Suprapubic skin (tissue), 4 donors: ENCODE results near the gene REEP3. TPM values are rescaled to one million over a fixed set of nuclear protein-coding genes. Genes with fewer than 3 reads are reported as not detected.

ENCODE experiments used
- DNase-seq, 2 donors: peaks; one replicate each; pipeline ENCODE4 v3.0.0-alpha.2; 2019; ENCODE audit warnings: low spot score in 2 of 2
- H3K27ac ChIP-seq: fragments of 200-600 bp; sonication (generic); one replicate; pipeline ENCODE4 v1.5.1; 2019
- H3K27me3 ChIP-seq: fragments of 200-600 bp; sonication (generic); one replicate; pipeline ENCODE4 v1.5.1; 2019
- H3K36me3 ChIP-seq: fragments of 200-600 bp; sonication (generic); one replicate; pipeline ENCODE4 v1.5.1; 2019
- H3K4me1 ChIP-seq: fragments of 200-600 bp; sonication (generic); one replicate; pipeline ENCODE4 v1.5.1; 2019
- H3K4me3 ChIP-seq: fragments of 200-600 bp; sonication (generic); one replicate; pipeline ENCODE4 v1.5.1; 2019; ENCODE audit warnings: mild to moderate bottlenecking
- H3K9me3 ChIP-seq: fragments of 200-600 bp; sonication (generic); one replicate; pipeline ENCODE4 v1.5.1; 2019
- EP300 ChIP-seq: sonication (generic); formaldehyde crosslinking; IDR thresholded peaks from one replicate; pipeline ENCODE4 v1.6.1; 2017; ENCODE audit warnings: antibody characterized with exemption
- POLR2A ChIP-seq, 2 donors: fragments of 450-650 bp; IDR thresholded peaks; one replicate each; pipeline ENCODE4 v1.6.1; 2017; ENCODE audit warnings: antibody characterized with exemption in 2 of 2, mild to moderate bottlenecking in 2 of 2, moderate library complexity in 2 of 2
- POLR2AphosphoS5 ChIP-seq, 3 donors: sonication (generic); formaldehyde crosslinking; IDR thresholded peaks; one replicate each; pipeline ENCODE4 v1.6.1; 2017; ENCODE audit warnings: antibody characterized with exemption in 3 of 3
- WGBS: methylation state at CpG from one replicate; pipeline ENCODE4 v1.1.5; 2018; 5-methylcytosine and 5-hydroxymethylcytosine counted together
- total RNA-seq, 4 donors: library from RNA; depleted of rRNA; stranded (reverse); fragments of >200 nt; gene quantifications; one replicate each; pipeline ENCODE4 v1.1.0, GENCODE V29; 2016
- TF ChIP-seq, protein P1 (sequence below), 2 donors: fragments of 200-600 bp in 1 of 2; fragments of 450-650 bp in 1 of 2; sonication (generic) in 1 of 2; IDR thresholded peaks; one replicate each; pipeline ENCODE4 v1.5.1; 2016 to 2019; ENCODE audit warnings: antibody characterized with exemption in 2 of 2, mild to moderate bottlenecking in 1 of 2, moderate library complexity in 1 of 2

REEP3 gene
- total RNA-seq, 4 donors from 2014 or later: 29.0 to 79.2 (median 31.1) TPM

DNA sequence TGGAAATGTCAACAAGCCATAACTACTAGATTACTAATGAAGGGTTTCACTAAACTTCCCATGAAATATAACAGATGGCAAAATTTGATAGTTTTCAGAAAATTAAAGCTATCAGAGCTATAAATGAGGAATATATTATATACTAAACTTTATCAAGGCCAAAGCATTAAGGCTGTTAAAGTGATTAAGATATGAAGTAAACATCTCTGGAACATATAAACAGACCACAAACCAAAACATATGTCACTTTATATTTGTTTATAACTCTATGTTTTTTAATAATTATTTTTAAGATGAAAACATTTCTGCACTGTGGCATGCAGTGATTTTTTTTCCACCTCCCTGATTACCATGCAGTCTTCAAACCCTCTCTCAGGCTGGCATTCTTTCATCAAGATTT is 120.2 kb downstream of the REEP3 start:
- Histone ChIP-seq H3K27ac (no peak overlapping the region), H3K4me3 (no peak overlapping the region), H3K9me3 (no peaks in the 10 kb centered on the region), H3K4me1 (no peaks in the 10 kb centered on the region), H3K27me3 (no peaks in the 10 kb centered on the region), H3K36me3 (no peaks in the 10 kb centered on the region)
- TF ChIP-seq EP300 (no peak), POLR2A (IDR thresholded peaks at IDR 0.05) (no peak), POLR2AphosphoS5 (IDR thresholded peaks at IDR 0.05) (no peak)
- TF ChIP-seq, protein P1, sequence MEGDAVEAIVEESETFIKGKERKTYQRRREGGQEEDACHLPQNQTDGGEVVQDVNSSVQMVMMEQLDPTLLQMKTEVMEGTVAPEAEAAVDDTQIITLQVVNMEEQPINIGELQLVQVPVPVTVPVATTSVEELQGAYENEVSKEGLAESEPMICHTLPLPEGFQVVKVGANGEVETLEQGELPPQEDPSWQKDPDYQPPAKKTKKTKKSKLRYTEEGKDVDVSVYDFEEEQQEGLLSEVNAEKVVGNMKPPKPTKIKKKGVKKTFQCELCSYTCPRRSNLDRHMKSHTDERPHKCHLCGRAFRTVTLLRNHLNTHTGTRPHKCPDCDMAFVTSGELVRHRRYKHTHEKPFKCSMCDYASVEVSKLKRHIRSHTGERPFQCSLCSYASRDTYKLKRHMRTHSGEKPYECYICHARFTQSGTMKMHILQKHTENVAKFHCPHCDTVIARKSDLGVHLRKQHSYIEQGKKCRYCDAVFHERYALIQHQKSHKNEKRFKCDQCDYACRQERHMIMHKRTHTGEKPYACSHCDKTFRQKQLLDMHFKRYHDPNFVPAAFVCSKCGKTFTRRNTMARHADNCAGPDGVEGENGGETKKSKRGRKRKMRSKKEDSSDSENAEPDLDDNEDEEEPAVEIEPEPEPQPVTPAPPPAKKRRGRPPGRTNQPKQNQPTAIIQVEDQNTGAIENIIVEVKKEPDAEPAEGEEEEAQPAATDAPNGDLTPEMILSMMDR (IDR thresholded peaks at IDR 0.05): no peak
- DNase-seq: no peak

- H3K9me3 ChIP-seq: no peaks in the 10 kb centered on the region
- TF ChIP-seq EP300 (no peak), POLR2A (IDR thresholded peaks at IDR 0.05) (no peak), POLR2AphosphoS5 (IDR thresholded peaks at IDR 0.05) (no peak)
- TF ChIP-seq, protein P1 (IDR thresholded peaks at IDR 0.05): no peak
- WGBS: 90% methylated on average over 5 of the region's 5 CpGs
These were observed 120.6 kb downstream of the REEP3 start for GRCh38 chr10:63641799-63642198.

GRCh38 chr10:63642808-63643207 is 121.6 kb downstream of the REEP3 start:
- no peaks in the 10 kb centered on the region for H3K9me3 ChIP-seq
- no peaks in the 10 kb centered on the region for H3K4me1 ChIP-seq
- no peak overlapping the region for H3K4me3 ChIP-seq
- no peak overlapping the region for H3K27ac ChIP-seq
- no peak for DNase-seq
- 64% methylated on average over 5 of the region's 5 CpGs for WGBS
- TF ChIP-seq EP300 (no peak), POLR2AphosphoS5 (IDR thresholded peaks at IDR 0.05) (no peak), POLR2A (IDR thresholded peaks at IDR 0.05) (no peak)
- TF ChIP-seq, protein P1 (IDR thresholded peaks at IDR 0.05): no peak
- H3K36me3 ChIP-seq: no peaks in the 10 kb centered on the region
- no peaks in the 10 kb centered on the region for H3K27me3 ChIP-seq

More at GRCh38 chr10:63641799-63642198, 120.6 kb downstream of the REEP3 start:
- Histone ChIP-seq H3K36me3 (no peaks in the 10 kb centered on the region), H3K4me3 (no peak overlapping the region), H3K27me3 (no peaks in the 10 kb centered on the region), H3K27ac (no peak overlapping the region), H3K4me1 (no peaks in the 10 kb centered on the region)
- no peak for DNase-seq

GRCh38 chr10:63644418-63645142 is 123.4 kb downstream of the REEP3 start:
- no peaks in the 10 kb centered on the region for H3K9me3 ChIP-seq
- 82% methylated on average over 4 of the region's 4 CpGs for WGBS
- no peaks in the 10 kb centered on the region for H3K27me3 ChIP-seq
- no peak overlapping the region for H3K27ac ChIP-seq
- no peaks in the 10 kb centered on the region for H3K36me3 ChIP-seq
- no peak overlapping the region for H3K4me3 ChIP-seq
- H3K4me1 ChIP-seq: no peaks in the 10 kb centered on the region
- TF ChIP-seq, protein P1 (IDR thresholded peaks at IDR 0.05): no peak
- no peak for TF ChIP-seq POLR2AphosphoS5 (IDR thresholded peaks at IDR 0.05)
- no peak for TF ChIP-seq POLR2A (IDR thresholded peaks at IDR 0.05)
- TF ChIP-seq EP300: no peak
- no peak for DNase-seq

GRCh38 chr10:63645195-63645594 is 124.0 kb downstream of the REEP3 start:
- TF ChIP-seq POLR2AphosphoS5 (IDR thresholded peaks at IDR 0.05) (no peak), EP300 (no peak), POLR2A (IDR thresholded peaks at IDR 0.05) (no peak)
- TF ChIP-seq, protein P1 (IDR thresholded peaks at IDR 0.05): no peak
- Histone ChIP-seq H3K36me3 (no peaks in the 10 kb centered on the region), H3K9me3 (no peaks in the 10 kb centered on the region), H3K4me3 (no peak overlapping the region), H3K27ac (no peak overlapping the region), H3K27me3 (no peaks in the 10 kb centered on the region), H3K4me1 (no peaks in the 10 kb centered on the region)
- DNase-seq: no peak
- 92% methylated on average over 2 of the region's 2 CpGs for WGBS
